HG03439 (cell line): ENCODE data around the gene NCOA3.
"Not testable (repeated sequence)": the region's sequence is repeated elsewhere in the genome, so short reads cannot be mapped to it uniquely, and the experiment has no call there.

ENCODE experiments used
- ATAC-seq: cut with Tn5 transposase; IDR thresholded peaks from one replicate; pipeline ENCODE4 v1.9.1; 2021; ENCODE audit warnings: mild to moderate bottlenecking, moderate library complexity; ENCODE audit not compliant: unreplicated experiment

The NCOA3 gene

DNA sequence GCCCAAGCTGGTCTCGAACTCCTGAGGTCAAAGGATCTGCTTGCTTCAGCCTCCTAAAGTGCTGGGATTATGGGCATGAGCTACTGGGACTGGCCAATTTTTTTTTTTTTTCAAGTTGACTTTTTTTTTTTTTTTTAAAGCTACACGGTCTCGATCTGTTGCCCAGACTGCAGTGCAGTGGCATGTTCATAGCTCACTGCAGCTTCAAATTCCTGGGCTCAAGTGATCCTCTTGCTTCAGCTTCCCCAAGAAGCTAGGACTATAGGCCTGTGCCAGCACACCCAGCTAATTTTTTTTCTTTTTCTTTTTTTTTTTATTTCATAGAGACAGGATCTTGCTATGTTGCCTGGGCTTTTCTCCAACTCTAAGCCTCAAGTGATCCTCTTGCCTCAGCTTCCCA lies 59.5 kb downstream of the NCOA3 start:
- ATAC-seq: no peak

GRCh38 chr20:47561603-47562583 lies 60.2 kb downstream of the NCOA3 start:
- ATAC-seq: no peak

- no peak for ATAC-seq
Observed at GRCh38 chr20:47566269-47566668, 64.6 kb downstream of the NCOA3 start.

- no peak for ATAC-seq
Observed at GRCh38 chr20:47568019-47568418, 66.3 kb downstream of the NCOA3 start.

GRCh38 chr20:47568837-47569410 lies 67.2 kb downstream of the NCOA3 start:
- no peak for ATAC-seq

- ATAC-seq: no peak
Observed at GRCh38 chr20:47571426-47571825, 69.7 kb downstream of the NCOA3 start.

GRCh38 chr20:47572105-47572729 lies 70.5 kb downstream of the NCOA3 start:
- ATAC-seq: no peak

GRCh38 chr20:47573559-47573958 lies 71.9 kb downstream of the NCOA3 start:
- no peak for ATAC-seq

DNA sequence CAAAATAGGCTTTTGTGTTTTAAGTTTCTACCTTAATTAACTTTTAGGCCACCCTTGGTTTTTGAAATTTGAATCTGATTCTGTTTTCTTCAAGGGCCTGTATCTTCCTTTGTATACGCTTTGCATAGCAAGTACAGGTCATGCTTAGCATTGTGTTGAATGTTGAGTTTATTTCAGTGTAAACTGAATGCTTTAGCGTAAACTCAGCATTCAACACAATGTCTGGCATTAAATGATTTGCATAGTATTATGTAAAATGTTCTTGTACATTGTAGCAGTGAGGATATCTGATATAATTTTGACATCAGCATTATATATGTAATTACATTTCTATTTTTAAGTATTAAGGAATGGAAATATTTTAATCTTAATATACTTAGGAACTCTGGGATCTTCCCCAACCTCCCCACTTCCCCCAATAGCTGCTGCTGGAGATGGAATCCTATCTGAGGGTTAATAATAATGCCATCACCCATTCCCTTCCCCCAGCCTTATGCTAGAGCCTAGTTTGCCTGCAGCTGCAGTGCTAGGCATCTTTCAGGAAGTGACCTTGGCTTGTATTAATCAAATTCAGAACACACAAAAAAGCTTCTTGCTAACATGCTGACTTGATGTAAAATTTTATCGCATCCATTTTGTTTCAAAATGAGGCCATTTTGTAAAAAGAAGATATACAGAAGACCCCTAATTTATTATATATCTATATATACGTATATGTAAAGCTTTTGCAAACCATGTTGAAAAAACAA lies 73.1 kb downstream of the NCOA3 start:
- ATAC-seq: no peak

- no peak for ATAC-seq
Observed at GRCh38 chr20:47576516-47577033, 74.9 kb downstream of the NCOA3 start.

- ATAC-seq: no peak
Observed at GRCh38 chr20:47577314-47577713, 75.6 kb downstream of the NCOA3 start.

DNA sequence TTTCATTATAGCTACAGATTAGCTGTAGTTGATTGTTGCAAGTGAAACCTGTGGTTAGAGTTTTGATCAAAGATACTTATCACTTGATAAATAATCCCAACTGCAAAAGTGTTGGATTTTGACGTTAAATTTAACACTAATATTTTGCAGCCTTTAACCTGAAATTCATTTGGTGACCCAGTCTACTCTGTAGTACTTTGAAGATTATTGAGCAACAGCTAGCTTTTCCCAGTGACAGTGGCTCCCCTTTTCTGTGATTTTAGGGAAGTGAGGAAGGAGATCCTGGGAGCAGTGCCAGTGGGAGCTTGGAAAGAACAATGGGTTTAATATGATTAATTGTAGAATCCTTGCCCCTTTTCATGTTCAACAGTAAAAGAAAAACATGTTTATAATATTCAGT lies 76.9 kb downstream of the NCOA3 start:
- ATAC-seq: no peak

- ATAC-seq: not testable (repeated sequence)
Observed at GRCh38 chr20:47580686-47581085, 79.0 kb downstream of the NCOA3 start.

DNA sequence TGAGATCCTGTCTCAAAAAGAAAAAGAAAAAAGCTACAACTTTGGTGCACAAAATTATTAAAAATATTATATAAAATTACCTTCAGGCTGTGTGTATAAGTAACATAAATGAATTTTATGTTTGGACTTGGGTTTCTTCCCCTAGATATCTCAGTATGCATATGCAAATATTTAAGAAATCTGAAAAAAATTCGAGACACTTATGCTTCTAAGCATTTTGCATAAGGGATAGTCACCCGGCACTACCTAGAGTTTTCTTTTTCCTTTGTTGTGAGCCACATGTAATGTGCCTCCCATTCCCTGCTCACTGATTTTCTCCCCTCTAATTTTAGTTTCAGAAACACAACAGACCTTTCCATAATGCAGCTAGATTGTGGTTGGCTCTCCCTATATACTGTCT lies 79.4 kb downstream of the NCOA3 start:
- no peak for ATAC-seq

GRCh38 chr20:47583551-47583950 lies 81.9 kb downstream of the NCOA3 start:
- ATAC-seq: no peak

DNA sequence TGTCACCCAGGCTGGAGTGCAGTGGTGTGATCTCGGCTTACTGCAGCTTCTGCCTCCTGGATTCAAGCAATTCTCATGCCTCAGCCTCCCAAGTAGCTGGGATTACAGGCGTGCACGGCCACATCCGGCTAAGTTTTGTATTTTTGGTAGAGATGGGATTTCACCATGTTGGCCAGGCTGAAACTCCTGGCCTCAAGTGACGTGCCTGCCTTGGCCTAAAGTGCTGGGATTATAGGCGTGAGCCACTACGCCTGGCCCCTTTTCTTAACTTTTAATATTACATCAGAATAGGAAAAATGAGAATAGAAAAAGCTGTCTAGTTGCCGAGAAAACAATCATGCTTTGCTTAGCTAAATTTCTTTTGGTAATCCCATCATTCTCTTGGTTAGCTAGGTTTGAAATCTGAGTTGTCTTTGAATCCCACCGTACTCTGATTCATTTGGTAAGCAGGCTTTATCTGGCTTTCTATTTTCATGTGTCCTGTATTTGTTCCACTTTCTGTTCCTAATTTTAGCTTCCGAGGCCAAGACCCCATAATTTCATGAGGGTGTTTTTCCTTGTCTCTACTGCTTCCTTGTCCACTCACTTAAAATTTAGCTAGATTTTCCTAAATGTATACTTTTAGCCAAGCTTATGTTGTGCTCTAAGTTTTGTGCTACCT lies 83.5 kb downstream of the NCOA3 start:
- no peak for ATAC-seq

- no peak for ATAC-seq
Observed at GRCh38 chr20:47586649-47587294, 85.1 kb downstream of the NCOA3 start.

DNA sequence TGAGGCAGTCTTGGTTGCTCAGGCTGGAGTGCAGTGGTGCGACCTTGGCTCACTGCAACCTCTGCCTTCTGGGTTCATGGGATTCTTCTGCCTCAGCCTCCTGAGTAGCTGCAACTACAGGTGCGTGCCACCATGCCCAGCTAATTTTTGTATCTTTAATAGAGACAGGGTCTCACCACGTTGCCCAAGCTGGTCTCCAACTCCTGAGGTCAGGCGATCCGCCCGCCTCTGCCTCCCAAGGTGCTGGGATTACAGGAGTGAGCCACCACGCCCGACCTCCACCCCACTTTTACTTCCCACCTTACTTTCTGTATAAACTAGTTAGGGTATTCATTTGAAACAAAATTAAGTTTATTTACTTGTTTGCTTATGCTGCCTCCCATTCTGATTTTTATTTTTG lies 86.5 kb downstream of the NCOA3 start:
- ATAC-seq: no peak

DNA sequence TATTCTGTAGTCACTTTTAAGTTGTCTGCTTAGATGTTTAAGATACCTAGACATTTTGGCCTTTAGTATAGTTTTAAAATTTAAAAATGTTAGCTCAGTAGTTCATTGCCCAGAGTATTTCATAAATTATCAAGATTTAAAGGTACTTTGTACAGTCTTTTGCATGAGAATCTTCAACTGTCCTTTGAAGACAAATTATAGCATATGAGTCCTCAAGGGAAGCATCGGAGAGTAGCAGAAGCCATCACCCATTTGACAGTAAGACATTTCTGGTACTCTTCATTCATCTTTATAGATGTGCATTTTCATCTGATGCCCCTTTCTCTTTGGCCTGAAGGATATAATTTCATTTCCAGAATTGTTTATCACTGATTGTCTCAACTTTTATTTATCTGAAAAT lies 89.5 kb downstream of the NCOA3 start:
- no peak for ATAC-seq

DNA sequence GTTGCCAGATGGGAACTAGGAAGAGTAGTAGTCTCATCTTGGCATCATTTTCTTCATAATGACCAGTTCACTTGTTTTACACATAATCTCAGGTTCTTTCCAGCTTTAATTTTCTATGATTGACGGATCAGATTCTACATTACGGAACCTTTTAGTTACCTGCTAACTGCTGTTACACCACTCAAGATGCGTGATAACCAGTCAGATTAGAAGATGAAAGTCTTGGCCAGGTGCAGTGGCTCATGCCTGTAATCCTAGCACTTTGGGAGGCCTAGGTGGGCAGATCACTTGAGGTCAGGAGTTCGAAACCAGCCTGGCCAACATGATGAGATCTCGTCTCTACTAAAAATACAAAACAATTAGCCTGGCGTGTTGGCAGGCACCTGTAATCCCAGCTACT lies 92.5 kb downstream of the NCOA3 start:
- ATAC-seq: no peak
